GM19372 (cell line): ENCODE data around the gene TIGD4.

Experiments used
- ATAC-seq: cut with Tn5 transposase; IDR thresholded peaks from one replicate; pipeline ENCODE4 v1.9.1; 2021; ENCODE audit warnings: mild to moderate bottlenecking, low read depth, moderate library complexity; ENCODE audit not compliant: unreplicated experiment

Gene TIGD4

DNA sequence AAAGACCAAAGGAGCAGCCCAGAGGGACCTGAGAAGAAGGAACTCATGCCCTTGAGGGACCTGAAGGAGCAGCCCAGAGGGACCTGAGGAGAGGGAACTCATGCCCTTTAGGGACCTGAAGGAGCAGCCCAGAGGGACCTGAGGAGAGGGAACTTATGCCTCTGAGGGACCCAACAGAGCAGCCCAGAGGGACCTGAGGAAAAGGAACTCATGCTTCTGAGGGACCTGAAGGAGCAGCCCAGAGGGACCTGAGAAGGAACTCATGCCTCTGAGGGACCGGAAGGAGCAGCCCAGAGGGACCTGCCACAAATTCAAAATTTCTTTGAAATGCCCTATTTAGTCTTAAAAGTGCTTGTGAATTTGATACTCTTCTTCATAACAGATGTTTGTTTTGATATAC lies 51.2 kb downstream of the TIGD4 start:
- no peak for ATAC-seq

DNA sequence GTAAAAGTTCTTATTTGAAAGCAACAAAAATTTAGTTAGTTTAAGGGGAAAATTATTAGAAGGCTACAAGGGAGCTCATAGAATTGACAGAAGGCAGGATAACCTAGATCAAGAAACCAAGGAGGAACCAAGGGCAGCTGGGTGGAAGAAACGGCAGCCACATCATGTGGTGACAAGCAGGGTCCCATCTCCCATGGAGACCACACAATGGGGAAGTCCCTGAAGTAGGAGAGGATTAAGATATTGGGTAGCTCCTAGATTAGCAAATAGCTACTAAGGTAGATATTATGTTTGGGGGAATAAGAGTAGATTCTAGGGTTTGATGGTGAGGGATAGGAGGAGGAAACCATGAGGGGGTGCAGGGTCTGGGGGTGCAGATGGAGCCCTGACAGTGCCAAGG lies 51.7 kb downstream of the TIGD4 start:
- ATAC-seq: no peak

DNA sequence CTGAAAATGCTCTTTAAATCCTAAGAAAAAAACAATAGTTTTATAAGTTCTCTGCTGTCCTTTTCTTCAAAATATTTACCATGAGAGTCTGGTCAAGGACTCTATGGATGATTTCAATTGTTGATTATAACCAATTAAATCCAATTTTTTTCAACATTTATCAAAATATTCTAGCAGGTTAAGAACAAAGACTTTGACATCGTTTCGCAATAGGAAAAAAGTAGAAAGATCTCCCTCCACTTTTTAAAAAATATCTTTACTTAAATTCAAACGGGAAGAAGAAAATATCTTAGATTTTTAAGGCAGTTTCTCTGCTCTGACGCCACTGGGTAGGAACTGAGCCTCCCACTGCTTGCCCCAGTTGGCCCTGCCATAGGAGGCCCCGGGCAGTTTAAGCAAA lies 55.0 kb downstream of the TIGD4 start:
- no peak for ATAC-seq

DNA sequence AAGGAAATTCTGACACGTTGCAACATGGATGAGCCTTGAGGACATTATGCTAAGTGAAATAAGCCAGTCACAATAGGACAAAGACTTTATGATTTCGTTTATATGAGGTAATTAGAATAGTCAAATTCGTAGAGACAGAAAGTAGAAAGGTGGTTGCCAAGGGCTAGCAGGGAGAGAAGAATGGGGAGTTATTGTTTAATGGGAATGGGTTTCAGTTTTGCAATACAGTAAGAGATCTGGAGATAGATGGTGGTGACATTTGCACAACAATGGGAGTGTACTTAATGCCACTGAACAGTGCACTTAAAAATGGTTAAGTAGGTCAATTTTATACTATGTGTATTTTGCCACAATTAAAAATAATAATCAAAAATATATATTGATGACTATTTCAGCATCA lies 56.3 kb downstream of the TIGD4 start:
- ATAC-seq: no peak

DNA sequence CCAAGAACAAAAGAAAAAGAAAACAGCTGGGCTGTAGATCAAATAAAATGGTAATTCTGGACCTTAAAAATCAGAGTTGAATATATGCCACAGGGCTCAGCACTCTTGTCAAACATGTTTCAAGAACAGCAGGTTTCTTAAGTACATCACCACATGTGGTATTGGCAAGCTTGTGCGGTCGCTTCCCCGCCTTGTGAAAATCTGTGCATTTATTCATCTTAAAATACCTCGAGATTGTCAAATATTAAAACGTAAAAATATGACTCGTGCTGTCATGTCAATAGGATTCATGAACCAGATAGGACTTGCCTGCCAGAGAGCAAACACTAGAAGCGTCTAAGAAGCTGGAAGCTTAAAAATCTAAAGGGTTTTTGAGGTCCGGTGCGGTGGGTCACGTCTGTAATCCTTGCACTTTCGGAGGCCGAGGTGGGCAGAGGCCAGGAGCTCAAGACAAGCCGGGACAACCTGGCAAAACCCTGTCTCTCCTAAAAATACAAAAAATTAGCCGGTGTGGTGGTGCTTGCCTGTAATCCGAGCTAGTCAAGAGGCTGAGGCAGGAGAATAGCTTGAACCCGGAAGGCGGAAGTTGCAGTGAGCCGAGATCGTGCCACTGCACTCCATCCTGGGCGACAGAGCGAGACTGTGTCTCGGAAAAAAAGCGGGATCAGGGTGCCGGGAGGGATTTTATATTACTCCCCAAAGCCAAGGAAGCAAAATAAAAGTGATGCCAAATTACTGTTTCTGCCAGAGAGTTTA lies 59.6 kb downstream of the TIGD4 start:
- no peak for ATAC-seq
